ENCODE data around the gene SCP2. TPM values are rescaled to one million over a fixed set of nuclear protein-coding genes. Genes with fewer than 3 reads are reported as not detected.

The SCP2 gene
- total and polyA plus RNA-seq, 2 of the 4 experiments (the other 2 are of a cell fraction) = 70.4 to 83.1 TPM

DNA sequence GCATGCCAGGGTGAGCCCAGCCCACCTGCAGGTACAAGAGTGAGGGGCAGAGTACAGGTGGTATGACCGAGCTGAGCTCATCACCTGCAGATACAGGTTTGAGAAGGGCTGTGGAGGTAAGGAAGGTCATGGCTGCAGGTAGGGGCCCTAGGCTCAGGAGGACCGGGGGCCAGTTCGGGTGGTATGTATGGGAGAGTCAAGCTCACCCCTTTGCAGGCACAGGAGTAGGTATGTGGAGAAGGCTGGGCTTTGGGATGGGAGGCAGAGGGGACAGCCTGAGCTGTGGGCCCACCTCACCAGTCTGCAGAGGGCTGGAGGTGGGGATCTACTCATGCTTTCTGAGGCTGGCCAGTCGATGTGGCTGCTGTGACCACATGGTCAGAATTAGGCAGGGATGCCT is 152.2 kb downstream of the SCP2 start:
- H3K4me1 ChIP-seq (ENCODE audit: control insufficient read depth, insufficient read depth, low read length) = no peaks in the 10 kb centered on the region
- ATAC-seq (ENCODE audit: low read depth) = no peak
- no peaks in the 10 kb centered on the region for H4K20me1 ChIP-seq (ENCODE audit: insufficient read depth, low read length)
- H3K4me3 ChIP-seq (ENCODE audit: insufficient read depth, low read depth, low read length) = no peak overlapping the region
- H2BK20ac ChIP-seq (ENCODE audit: low read depth, low read length) = no peak overlapping the region
- no TSS peak for BruUV-seq (replicated peaks)
- H4K5ac ChIP-seq (ENCODE audit: low read depth, low read length) = no peak overlapping the region
- no peak overlapping the region for H3K4ac ChIP-seq (ENCODE audit: low read depth, low read length)
- H2BK120ac ChIP-seq (ENCODE audit: low read depth, low read length) = no peak overlapping the region
- no peak overlapping the region for H3K56ac ChIP-seq (ENCODE audit: extremely low read depth, insufficient read depth, low read length)
- H3K36me3 ChIP-seq (ENCODE audit: control insufficient read depth, insufficient read depth, low read length) = peaks cover 31% of the 10 kb centered on the region
- no peak overlapping the region for H2AK5ac ChIP-seq (ENCODE audit: low read depth, low read length)
- H3K18ac ChIP-seq (ENCODE audit: low read depth, low read length) = no peak overlapping the region
- intact Hi-C loops (cut with micrococcal nuclease) = no loop called here
- no peak overlapping the region for H4K91ac ChIP-seq (ENCODE audit: insufficient read depth, low read depth, low read length)
- TF ChIP-seq FOS (IDR thresholded peaks at IDR 0.05; ENCODE audit: low read depth, low read length) = no peak
- no peak for TF ChIP-seq NFE2L2 (IDR thresholded peaks at IDR 0.05; ENCODE audit: low read depth, low read length)
- no peak for TF ChIP-seq RAD21 (IDR thresholded peaks at IDR 0.05; ENCODE audit: low read length)
- TF ChIP-seq RCOR1 (IDR thresholded peaks at IDR 0.05; ENCODE audit: insufficient replicate concordance, low read length) = no peak
- no peak for TF ChIP-seq CEBPB (IDR thresholded peaks at IDR 0.05; ENCODE audit: low read depth, low read length)
- TF ChIP-seq, protein P1, sequence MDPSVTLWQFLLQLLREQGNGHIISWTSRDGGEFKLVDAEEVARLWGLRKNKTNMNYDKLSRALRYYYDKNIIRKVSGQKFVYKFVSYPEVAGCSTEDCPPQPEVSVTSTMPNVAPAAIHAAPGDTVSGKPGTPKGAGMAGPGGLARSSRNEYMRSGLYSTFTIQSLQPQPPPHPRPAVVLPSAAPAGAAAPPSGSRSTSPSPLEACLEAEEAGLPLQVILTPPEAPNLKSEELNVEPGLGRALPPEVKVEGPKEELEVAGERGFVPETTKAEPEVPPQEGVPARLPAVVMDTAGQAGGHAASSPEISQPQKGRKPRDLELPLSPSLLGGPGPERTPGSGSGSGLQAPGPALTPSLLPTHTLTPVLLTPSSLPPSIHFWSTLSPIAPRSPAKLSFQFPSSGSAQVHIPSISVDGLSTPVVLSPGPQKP (IDR thresholded peaks at IDR 0.05; ENCODE audit: borderline replicate concordance, low read depth, low read length) = no peak
- TF ChIP-seq BHLHE40 (IDR thresholded peaks at IDR 0.05; ENCODE audit: low read depth, low read length) = no peak
- no peak for TF ChIP-seq MAFK (IDR thresholded peaks at IDR 0.05; ENCODE audit: low read depth, low read length)
- TF ChIP-seq MAZ (IDR thresholded peaks at IDR 0.05; ENCODE audit: borderline replicate concordance, low read depth, low read length) = no peak
- TF ChIP-seq, protein P2, sequence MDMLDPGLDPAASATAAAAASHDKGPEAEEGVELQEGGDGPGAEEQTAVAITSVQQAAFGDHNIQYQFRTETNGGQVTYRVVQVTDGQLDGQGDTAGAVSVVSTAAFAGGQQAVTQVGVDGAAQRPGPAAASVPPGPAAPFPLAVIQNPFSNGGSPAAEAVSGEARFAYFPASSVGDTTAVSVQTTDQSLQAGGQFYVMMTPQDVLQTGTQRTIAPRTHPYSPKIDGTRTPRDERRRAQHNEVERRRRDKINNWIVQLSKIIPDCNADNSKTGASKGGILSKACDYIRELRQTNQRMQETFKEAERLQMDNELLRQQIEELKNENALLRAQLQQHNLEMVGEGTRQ (IDR thresholded peaks at IDR 0.05; ENCODE audit: low read depth, low read length) = no peak
- TF ChIP-seq, protein P3, sequence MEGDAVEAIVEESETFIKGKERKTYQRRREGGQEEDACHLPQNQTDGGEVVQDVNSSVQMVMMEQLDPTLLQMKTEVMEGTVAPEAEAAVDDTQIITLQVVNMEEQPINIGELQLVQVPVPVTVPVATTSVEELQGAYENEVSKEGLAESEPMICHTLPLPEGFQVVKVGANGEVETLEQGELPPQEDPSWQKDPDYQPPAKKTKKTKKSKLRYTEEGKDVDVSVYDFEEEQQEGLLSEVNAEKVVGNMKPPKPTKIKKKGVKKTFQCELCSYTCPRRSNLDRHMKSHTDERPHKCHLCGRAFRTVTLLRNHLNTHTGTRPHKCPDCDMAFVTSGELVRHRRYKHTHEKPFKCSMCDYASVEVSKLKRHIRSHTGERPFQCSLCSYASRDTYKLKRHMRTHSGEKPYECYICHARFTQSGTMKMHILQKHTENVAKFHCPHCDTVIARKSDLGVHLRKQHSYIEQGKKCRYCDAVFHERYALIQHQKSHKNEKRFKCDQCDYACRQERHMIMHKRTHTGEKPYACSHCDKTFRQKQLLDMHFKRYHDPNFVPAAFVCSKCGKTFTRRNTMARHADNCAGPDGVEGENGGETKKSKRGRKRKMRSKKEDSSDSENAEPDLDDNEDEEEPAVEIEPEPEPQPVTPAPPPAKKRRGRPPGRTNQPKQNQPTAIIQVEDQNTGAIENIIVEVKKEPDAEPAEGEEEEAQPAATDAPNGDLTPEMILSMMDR (conservative IDR thresholded peaks at IDR 0.05; ENCODE audit: low read depth, low read length) = no peak
- TF ChIP-seq POLR2A (IDR thresholded peaks at IDR 0.05; ENCODE audit: low read depth, low read length) = no peak
- no peak for TF ChIP-seq RFX5 (IDR thresholded peaks at IDR 0.05; ENCODE audit: low read depth, low read length)
- no peak for TF ChIP-seq SMC3 (IDR thresholded peaks at IDR 0.05; ENCODE audit: low read depth, low read length)
- no peak for TF ChIP-seq CHD1 (IDR thresholded peaks at IDR 0.05; ENCODE audit: low read depth, low read length)
- no peak for TF ChIP-seq MXI1 (IDR thresholded peaks at IDR 0.05; ENCODE audit: borderline replicate concordance, low read depth, low read length)
- WGBS, 2 experiments (ENCODE audit: extremely low coverage in 2 of 2, insufficient read length in 1 of 2) = 78% methylated on average over 2 of the region's 4 CpGs; no CpG with 5 or more reads in 1 of the 2 experiments
- H3K27ac ChIP-seq (ENCODE audit: insufficient read depth, low read length) = no peak overlapping the region
- dilution Hi-C loops (cut with HindIII; ENCODE audit: low sequenced_read_pairs, unreplicated experiment) = no loop called here
- no peaks in the 10 kb centered on the region for H3K79me1 ChIP-seq (ENCODE audit: low read depth in 1 of 2, low read length in 2 of 2)
- H2BK15ac ChIP-seq (ENCODE audit: low read depth, low read length) = no peak overlapping the region
- POLR2A ChIA-PET (ENCODE audit: unreplicated experiment) = interaction anchor here (0.6 kb wide), 1 partner anchor 567 kb away, joined by 8 read pairs; no protein-coding TSS in a partner anchor
- no peak overlapping the region for H2AFZ ChIP-seq (replicated peaks; ENCODE audit: low read length, poor library complexity)
- H4K8ac ChIP-seq (ENCODE audit: low read depth in 2 of 2, low read length in 2 of 2) = no peak overlapping the region
- H3K9me1 ChIP-seq (ENCODE audit: insufficient read depth, low read length) = no peaks in the 10 kb centered on the region; the same call in 1 of the 2 replicates
- no peak overlapping the region for H3K23ac ChIP-seq (ENCODE audit: low read depth, low read length)
- H2BK5ac ChIP-seq (ENCODE audit: low read depth, low read length, poor library complexity, severe bottlenecking) = no peak overlapping the region
- CTCF ChIA-PET = interaction anchor here (0.6 kb wide), 1 partner anchor 42 kb away, joined by 3 read pairs; no protein-coding TSS in a partner anchor
- no peak for DNase-seq
- no peaks in the 10 kb centered on the region for H3K27me3 ChIP-seq (ENCODE audit: control insufficient read depth, insufficient read depth, low read length)
- no peak overlapping the region for H3K14ac ChIP-seq (replicated peaks; ENCODE audit: low read depth, low read length)
- in situ Hi-C loops (cut with MboI; ENCODE audit: low sequenced_read_pairs) = no loop called here
- H2AK9ac ChIP-seq (replicated peaks; ENCODE audit: low read depth, low read length, poor library complexity) = no peak overlapping the region
- no peak overlapping the region for H3K9ac ChIP-seq (ENCODE audit: low read depth, low read length)
- H3K9me3 ChIP-seq (ENCODE audit: control insufficient read depth, insufficient read depth, low read length) = no peaks in the 10 kb centered on the region
- no peak overlapping the region for H3K4me2 ChIP-seq (ENCODE audit: low read depth, low read length)
